HEK293T (cell line): ENCODE measurements around the gene JPH2.
A peak's percentile ranks its signal among the peaks of the same experiment; 100 is the strongest.

ENCODE experiments used
- CTCF ChIA-PET: fragments of 350-600 bp; formaldehyde crosslinking; extraction: SDS; loops from one replicate; lab custom pipeline; 2021; ENCODE audit warnings: antibody characterized with exemption, inconsistent platforms; lab: Yijun Ruan, JAX
- POLR2A ChIA-PET: fragments of 350-600 bp; formaldehyde crosslinking; extraction: SDS; loops from one replicate; lab custom pipeline; 2020; ENCODE audit warnings: antibody characterized with exemption, inconsistent platforms; lab: Yijun Ruan, JAX
- DNase-seq: peaks from one replicate; pipeline ENCODE4 v3.0.0; 2012; ENCODE audit warnings: mixed read lengths; ENCODE audit errors: extremely low spot score
- ARNT ChIP-seq: fragments of 450-650 bp; IDR thresholded peaks from 2 replicates; pipeline ENCODE4 v1.6.1; 2017; ENCODE audit warnings: mild to moderate bottlenecking
- BHLHE40 ChIP-seq: fragments of 450-650 bp; IDR thresholded peaks from 2 replicates; pipeline ENCODE4 v1.6.1; 2016; ENCODE audit warnings: mild to moderate bottlenecking, moderate library complexity, borderline replicate concordance
- CTBP1 ChIP-seq: fragments of 450-650 bp; IDR thresholded peaks from 2 replicates; pipeline ENCODE4 v1.6.1; 2016; ENCODE audit warnings: borderline replicate concordance
- ELF4 ChIP-seq: fragments of 450-650 bp; IDR thresholded peaks from 2 replicates; pipeline ENCODE4 v1.6.1; 2017; ENCODE audit warnings: antibody characterized with exemption
- FOXA1 ChIP-seq: fragments of 450-650 bp; IDR thresholded peaks from 2 replicates; pipeline ENCODE4 v1.6.1; 2016; ENCODE audit warnings: mild to moderate bottlenecking
- FOXK2 ChIP-seq: fragments of 450-650 bp; IDR thresholded peaks from 2 replicates; pipeline ENCODE4 v1.6.1; 2016; ENCODE audit warnings: mild to moderate bottlenecking
- FOXM1 ChIP-seq: fragments of 450-650 bp; IDR thresholded peaks from 2 replicates; pipeline ENCODE4 v1.6.1; 2017; ENCODE audit warnings: mild to moderate bottlenecking, borderline replicate concordance
- HDGF ChIP-seq: fragments of 450-650 bp; IDR thresholded peaks from 2 replicates; pipeline ENCODE4 v1.6.1; 2017; ENCODE audit warnings: antibody characterized with exemption, borderline replicate concordance
- L3MBTL2 ChIP-seq: fragments of 450-650 bp; conservative IDR thresholded peaks from 2 replicates; pipeline ENCODE4 v1.6.1; 2016; ENCODE audit warnings: mild to moderate bottlenecking
- LEF1 ChIP-seq: fragments of 450-650 bp; IDR thresholded peaks from 2 replicates; pipeline ENCODE4 v1.6.1; 2017; ENCODE audit warnings: mild to moderate bottlenecking, borderline replicate concordance
- NFRKB ChIP-seq: fragments of 450-650 bp; IDR thresholded peaks from 2 replicates; pipeline ENCODE4 v1.6.1; 2016; ENCODE audit warnings: mild to moderate bottlenecking, moderate library complexity
- SP1 ChIP-seq: fragments of 450-650 bp; IDR thresholded peaks from 2 replicates; pipeline ENCODE4 v1.6.1; 2017
- SUZ12 ChIP-seq: fragments of 450-650 bp; IDR thresholded peaks from 2 replicates; pipeline ENCODE4 v1.6.1; 2016; ENCODE audit warnings: mild to moderate bottlenecking
- TARDBP ChIP-seq: fragments of 450-650 bp; IDR thresholded peaks from 2 replicates; pipeline ENCODE4 v1.6.1; 2016
- ZNF384 ChIP-seq: fragments of 450-650 bp; IDR thresholded peaks from 2 replicates; pipeline ENCODE4 v1.6.1; 2016
- TF ChIP-seq, protein P1 (sequence below): fragments of 450-650 bp; IDR thresholded peaks from 2 replicates; pipeline ENCODE4 v1.6.1; 2016

JPH2 gene

DNA sequence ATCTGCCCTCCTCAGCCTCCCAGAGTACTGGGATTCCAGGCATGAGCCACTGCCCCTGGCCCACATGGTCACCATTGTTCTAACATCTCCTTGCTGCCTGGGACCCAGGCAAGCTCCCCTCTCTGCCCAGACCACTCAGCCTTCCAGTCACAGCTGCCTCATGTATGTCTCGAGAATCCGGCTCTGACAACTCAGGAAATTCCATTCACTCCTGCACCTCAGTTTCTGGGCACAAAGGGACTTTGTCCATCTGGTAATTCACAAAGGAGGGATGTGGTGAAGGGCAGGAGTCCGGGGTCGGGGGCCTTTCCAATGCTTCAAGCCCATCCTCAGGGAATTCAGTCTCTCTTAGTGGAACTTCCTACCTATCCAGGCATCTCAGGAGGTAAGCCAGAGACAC lies 40.7 kb downstream of the JPH2 start:
- no peak for DNase-seq
- CTCF ChIA-PET: no interaction called here
- TF ChIP-seq LEF1 (no peak), ARNT (no peak), FOXM1 (no peak), ELF4 (no peak), SP1 (no peak), SUZ12 (no peak), TARDBP (no peak), HDGF (no peak), CTBP1 (no peak), FOXK2 (no peak), L3MBTL2 (no peak), FOXA1 (no peak)
- TF ChIP-seq, protein P1, sequence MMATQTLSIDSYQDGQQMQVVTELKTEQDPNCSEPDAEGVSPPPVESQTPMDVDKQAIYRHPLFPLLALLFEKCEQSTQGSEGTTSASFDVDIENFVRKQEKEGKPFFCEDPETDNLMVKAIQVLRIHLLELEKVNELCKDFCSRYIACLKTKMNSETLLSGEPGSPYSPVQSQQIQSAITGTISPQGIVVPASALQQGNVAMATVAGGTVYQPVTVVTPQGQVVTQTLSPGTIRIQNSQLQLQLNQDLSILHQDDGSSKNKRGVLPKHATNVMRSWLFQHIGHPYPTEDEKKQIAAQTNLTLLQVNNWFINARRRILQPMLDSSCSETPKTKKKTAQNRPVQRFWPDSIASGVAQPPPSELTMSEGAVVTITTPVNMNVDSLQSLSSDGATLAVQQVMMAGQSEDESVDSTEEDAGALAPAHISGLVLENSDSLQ: no peak
- POLR2A ChIA-PET: no interaction called here

DNA sequence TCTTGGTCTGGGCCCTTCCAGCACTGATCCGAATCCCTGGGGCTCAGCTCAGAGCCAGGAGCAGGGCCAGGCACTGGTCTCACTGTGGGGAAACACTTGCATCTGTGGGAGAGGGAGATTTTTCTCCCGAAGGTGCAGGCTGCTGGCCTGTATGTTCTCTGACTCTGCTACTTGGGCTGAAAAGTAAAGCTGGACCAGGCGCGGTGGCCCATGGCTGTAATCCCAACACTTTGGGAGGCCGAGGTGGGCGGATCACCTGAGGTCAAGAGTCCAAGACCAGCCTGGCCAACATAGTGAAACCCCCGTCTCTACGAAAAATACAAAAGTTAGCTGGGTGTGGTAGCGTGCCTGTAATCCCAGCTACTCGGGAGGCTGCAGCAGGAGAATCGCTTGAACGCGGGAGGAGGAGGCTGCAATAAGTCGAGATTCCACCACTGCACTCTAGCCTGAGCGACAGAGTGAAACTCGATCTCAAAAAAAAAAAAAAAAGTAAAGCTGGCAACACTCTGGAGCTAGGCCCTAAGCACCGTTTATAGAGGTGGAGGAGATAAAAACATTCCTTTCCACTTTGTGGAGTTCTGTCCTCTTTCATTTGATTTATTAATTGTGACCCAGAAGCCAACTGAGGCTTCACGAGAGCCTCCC lies 41.7 kb downstream of the JPH2 start:
- POLR2A ChIA-PET: no interaction called here
- CTCF ChIA-PET: no interaction called here
- no peak for DNase-seq
- no peak for TF ChIP-seq ARNT
- TF ChIP-seq, protein P1: peak; percentile 37
- peak; percentile 83 for TF ChIP-seq ZNF384

DNA sequence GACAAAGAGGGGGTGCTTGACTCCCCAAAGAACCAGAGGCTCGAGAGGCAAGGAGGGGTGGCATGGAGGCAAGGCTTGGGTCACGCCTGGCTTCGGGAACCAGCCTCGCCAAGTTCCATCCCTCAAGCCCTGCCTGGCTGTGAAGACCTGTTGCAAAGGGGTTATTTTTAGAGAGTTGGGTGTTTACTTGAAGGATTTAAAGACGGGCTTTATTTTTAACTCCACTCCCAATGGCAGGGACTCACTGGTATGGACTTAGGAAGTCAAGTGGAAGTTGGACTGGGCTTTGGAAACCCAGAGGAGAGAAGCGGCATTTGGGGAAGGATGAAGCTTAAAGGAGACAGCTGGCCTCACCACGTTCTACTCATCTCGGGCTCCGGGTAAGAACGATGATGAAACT lies 43.1 kb downstream of the JPH2 start:
- POLR2A ChIA-PET: no interaction called here
- TF ChIP-seq BHLHE40: no peak
- no peak for TF ChIP-seq ZNF384
- no peak for TF ChIP-seq ARNT
- no peak for TF ChIP-seq CTBP1
- CTCF ChIA-PET: no interaction called here
- no peak for DNase-seq

DNA sequence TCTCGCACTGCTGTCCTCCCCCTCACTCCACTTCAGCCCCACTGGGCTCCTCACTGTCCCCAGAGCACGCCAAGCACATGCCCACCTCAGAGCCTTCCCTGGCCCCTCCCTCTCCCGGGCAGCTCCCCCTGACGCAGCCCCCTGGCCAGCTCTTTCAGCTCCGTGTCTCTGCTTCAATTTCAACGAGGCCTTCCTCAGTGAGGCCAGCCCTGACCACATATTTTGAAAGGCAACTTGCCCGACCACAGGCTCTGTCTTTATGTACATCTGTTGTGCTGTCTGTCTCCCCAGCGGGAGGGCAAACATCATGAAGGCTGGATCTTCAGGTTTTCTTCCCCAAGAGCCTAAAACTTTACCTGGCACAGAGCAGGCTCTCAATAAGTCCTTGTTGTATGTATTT lies 44.6 kb downstream of the JPH2 start:
- ChIA-PET POLR2A (no interaction called here), CTCF (no interaction called here)
- TF ChIP-seq SUZ12: no peak
- TF ChIP-seq CTBP1: no peak
- TF ChIP-seq BHLHE40: no peak
- no peak for TF ChIP-seq NFRKB
- TF ChIP-seq ELF4: no peak
- TF ChIP-seq HDGF: no peak
- no peak for TF ChIP-seq LEF1
- TF ChIP-seq FOXK2: no peak
- TF ChIP-seq SP1: no peak
- TF ChIP-seq ZNF384: no peak
- no peak for TF ChIP-seq FOXA1
- TF ChIP-seq, protein P1: no peak
- TF ChIP-seq FOXM1: no peak
- no peak for TF ChIP-seq L3MBTL2
- no peak for TF ChIP-seq ARNT
- no peak for DNase-seq

GRCh38 chr20:44141873-44142272 lies 45.1 kb downstream of the JPH2 start:
- CTCF ChIA-PET: no interaction called here

DNA sequence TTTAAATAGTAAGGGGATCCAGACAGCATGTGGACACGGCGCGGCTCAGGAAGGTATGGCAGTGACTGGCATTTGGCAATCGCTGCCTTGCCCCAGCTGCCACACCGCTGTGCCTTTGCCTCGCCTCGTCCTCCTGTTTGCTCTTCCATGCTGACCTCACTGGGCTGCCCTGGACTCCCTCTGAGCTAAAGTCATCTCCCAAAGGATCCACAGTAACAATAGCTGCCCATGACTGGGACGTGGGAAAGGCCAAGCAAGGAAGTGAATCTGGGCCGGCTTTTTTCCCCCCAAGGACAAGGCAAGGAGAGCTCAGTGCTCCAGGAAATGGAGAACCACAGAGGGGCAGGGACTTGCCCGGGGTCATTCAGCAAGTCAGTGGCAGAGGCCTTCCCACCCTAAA lies 48.1 kb downstream of the JPH2 start:
- POLR2A ChIA-PET: no interaction called here
- no peak for DNase-seq
- CTCF ChIA-PET: no interaction called here
- TF ChIP-seq SP1 (no peak), FOXK2 (no peak), SUZ12 (no peak), ZNF384 (no peak), NFRKB (no peak), TARDBP (no peak), LEF1 (no peak)
- TF ChIP-seq, protein P1: no peak

More at GRCh38 chr20:44141873-44142272, 45.1 kb downstream of the JPH2 start:
- no peak for DNase-seq
- POLR2A ChIA-PET: no interaction called here
- no peak for TF ChIP-seq L3MBTL2

GRCh38 chr20:44137266-44137801 lies 49.7 kb downstream of the JPH2 start:
- DNase-seq: no peak
- ChIA-PET POLR2A (no interaction called here), CTCF (no interaction called here)
- no peak for TF ChIP-seq LEF1
- no peak for TF ChIP-seq L3MBTL2
- TF ChIP-seq, protein P1: no peak
- no peak for TF ChIP-seq CTBP1
- TF ChIP-seq HDGF: no peak
- no peak for TF ChIP-seq TARDBP
- TF ChIP-seq BHLHE40: no peak
- TF ChIP-seq FOXM1: no peak
- TF ChIP-seq SUZ12: no peak
- TF ChIP-seq FOXA1: no peak
- no peak for TF ChIP-seq FOXK2
- no peak for TF ChIP-seq ZNF384
- no peak for TF ChIP-seq SP1
- TF ChIP-seq ELF4: no peak
- TF ChIP-seq ARNT: no peak
- no peak for TF ChIP-seq NFRKB
